Loucy (cell line): ENCODE measurements around the gene SLC39A10.

Experiments used
- CTCF ChIP-seq: fragments of 200-600 bp; sonication (generic); conservative IDR thresholded peaks from 2 replicates; pipeline ENCODE4 v1.5.1; 2014; ENCODE audit warnings: mild to moderate bottlenecking, antibody characterized with exemption, low read length
- EZH2phosphoT487 ChIP-seq: fragments of 200-600 bp; IDR thresholded peaks from 2 replicates; pipeline ENCODE4 v1.6.1; 2018; ENCODE audit warnings: antibody characterized with exemption, mild to moderate bottlenecking, moderate library complexity, borderline replicate concordance

GRCh38 chr2:195694553-195694952 is 37.5 kb downstream of the SLC39A10 start:
- no peak for TF ChIP-seq CTCF
- TF ChIP-seq EZH2phosphoT487: no peak
